IPS-NIHi11 (cell line): ENCODE measurements around the gene PITPNM3.
A peak's percentile ranks its signal among the peaks of the same experiment; 100 is the strongest.
"Not testable (repeated sequence)": the region's sequence is repeated elsewhere in the genome, so short reads cannot be mapped to it uniquely, and the experiment has no call there.

Source experiments
- DNase-seq: peaks from one replicate; pipeline ENCODE4 v3.0.0; 2012; ENCODE audit warnings: mixed read lengths, low spot score

PITPNM3 gene

DNA sequence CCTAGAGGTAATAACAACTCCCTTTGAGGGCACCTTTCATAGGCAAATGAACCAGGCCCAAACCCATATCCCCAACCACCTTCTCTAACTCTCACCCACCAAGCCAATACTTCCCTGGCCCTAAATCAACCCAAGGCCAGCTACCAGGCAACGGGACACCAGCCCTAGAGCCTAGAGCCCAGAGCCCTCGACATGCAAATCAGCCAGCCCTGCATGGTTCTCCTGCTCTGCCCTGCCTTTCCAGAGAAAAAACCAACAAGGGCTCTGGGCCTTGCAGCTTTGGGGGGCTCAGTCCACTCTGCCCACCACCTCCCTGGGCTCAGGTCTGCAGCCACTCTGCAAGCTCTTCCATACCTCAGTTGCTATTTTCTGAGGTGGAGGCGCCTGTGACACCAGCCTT is 55.0 kb downstream of the PITPNM3 start:
- no peak for DNase-seq

DNA sequence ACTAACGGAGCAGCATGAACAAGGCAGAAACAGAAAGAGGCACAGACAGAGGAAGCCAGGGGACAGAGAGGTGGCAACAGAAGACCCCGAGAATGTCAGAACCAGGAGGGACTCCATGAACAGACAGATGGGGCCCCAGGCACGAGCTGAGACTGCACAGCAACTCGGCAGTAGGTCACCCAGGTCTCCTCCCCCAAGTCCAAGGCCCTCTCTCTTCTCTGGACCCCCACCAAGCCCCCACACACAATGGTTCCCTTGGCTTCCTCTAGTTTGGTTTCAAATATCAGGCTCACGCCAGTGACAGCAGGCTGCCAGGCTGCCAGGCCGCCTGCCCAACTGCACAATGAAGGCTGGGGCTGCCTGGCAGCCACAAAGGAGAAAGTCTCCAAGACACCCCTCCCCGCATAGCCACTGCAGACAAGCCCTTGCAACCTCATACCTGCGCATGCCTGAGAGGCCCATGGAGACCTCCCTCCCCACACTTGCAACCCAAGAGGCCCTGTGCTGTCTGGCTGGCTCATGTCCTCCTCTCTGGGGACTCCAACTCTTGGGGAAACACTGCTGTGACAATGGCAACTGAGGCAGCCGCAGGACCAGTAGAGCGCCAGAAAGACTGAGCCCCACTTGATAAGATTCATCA is 57.3 kb downstream of the PITPNM3 start:
- no peak for DNase-seq

DNA sequence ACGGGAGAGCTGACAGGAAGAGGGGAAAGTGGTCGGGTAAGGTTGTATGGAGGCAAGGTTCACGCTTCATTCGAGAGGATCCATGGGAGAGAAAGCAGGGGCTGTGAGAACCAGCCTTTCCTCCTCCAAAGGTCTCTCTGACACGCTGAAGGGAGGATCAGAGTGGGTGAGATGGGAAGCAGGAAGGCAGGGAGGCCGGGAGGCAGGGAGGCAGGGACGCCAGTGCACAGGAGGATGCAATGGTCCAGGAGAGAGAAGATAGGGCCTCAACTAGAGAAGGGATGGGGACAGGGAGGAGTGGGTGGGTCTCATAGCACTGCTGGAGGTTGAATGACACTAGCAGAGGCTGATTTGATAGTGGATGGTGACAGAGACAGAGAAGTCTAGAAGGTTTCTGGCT is 58.0 kb downstream of the PITPNM3 start:
- no peak for DNase-seq

DNA sequence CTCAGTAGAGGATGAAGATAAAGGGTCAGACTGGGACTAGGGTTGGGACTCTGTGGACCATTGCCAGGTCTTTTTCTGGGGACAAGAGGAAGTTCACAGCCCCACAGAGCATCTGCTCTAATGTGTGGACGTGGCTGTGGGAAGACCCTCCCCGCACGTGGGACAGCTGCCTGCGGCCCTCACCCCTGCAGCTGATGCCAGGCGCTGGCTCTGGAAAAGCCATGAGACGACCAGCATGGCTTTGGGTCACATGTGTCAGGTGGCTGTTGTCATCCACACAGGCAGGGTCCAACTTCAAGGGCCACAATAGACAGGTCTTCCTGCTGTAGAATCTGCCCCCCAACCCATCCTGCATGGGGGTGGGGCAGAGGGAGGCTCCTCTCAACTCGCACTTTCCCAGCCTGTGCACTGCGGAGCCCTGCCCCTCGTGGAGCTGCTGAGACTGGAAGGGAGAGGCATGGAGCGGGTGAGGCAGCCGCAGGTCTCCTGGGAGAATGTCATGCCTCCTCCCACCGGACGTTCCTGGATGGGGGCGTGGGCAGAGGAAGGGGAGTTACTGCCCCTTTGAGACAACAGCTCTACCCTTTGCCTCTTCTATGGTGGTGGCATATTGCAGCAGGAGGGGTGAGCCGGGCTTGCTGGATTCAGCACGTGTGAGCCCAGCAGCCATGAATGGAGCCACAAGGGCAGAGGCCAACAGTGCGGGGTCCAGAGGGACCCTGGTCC is 58.7 kb downstream of the PITPNM3 start:
- DNase-seq: no peak

DNA sequence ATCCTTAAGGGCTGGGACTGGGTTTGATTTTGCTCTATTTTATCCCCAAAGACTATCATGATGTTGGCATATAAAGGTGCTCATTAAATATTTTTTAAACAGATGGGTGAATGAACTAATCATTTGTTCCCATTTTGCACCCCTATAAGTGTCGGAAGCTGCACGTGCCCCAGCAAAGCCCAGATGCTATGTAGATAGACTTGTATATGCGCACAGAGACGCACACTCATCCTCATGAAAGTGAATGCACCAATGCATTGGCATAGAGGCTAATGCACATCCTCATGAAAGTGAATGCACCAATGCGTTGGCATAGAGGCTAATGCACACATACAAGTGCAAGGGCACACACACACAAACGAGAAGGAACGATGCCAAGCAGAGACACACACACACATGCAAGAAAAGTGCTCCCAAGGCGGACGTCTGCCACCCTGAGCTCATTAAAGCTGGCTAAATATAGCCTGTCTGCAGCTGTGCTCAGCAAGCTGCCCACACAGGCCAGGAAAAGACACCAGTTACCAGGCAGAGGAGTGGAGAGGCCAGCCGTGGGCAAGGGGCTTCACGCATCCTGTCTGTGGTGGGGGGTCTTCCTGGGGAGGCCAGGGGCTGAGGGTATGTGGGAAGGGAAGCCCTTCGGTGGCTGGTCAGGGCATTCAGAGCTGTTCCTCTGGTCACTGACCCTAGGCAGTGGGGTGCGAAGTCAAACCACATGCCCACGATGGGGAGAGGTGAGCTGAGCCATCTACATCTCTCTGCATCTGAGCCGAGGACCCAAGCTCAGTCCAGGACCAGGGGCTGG is 59.5 kb downstream of the PITPNM3 start:
- DNase-seq: no peak

DNA sequence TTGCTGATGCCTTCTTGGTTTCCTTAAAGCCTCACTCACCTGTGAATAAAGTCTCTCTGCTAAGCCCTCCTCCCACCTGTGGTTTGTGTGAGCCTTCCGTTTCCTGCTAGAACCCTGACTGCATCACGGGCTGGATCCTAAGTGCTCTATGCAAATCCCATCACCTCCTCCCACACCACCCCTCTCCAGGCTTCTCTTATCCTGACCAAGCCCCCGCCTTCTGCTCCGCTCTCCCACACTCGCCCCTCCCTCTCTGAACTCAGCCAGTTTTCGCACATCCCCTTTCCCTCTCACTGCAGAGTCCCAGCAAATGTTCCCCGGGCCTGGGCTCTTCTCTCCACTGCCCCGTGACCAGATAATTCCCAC is 60.3 kb downstream of the PITPNM3 start:
- peak; percentile 82 for DNase-seq

DNA sequence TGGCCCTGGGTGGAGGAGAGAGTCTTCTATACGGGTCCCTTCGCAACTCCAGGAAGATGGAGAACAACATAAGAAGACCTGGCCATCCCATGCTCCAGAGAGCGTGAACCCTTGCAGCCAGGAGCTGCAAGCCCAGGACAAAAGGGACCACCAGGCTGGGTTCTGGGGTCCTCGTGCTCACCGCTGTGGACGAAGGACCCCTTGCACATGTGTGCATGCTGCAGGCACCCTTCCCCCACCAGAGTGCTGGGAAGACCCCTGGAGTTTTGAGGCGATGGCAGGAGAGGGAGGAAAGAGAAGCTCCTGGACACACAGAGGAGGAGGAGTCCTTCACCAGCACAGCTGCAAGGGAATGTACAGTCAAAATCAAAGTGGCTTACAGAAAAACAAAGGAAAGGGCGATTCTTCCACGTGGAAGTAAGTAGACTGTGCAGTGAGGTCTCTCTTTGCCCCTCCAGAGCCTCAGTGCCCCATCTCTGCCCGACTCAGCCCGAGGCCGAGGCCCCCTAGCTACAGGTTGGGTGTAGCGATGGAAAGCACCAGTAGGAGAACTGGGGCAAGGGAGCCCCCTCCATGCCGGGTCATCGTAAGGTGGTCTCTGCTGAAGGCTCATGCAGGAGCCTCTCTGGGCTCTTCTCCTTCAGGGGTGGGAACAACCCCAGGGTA is 60.8 kb downstream of the PITPNM3 start:
- no peak for DNase-seq

DNA sequence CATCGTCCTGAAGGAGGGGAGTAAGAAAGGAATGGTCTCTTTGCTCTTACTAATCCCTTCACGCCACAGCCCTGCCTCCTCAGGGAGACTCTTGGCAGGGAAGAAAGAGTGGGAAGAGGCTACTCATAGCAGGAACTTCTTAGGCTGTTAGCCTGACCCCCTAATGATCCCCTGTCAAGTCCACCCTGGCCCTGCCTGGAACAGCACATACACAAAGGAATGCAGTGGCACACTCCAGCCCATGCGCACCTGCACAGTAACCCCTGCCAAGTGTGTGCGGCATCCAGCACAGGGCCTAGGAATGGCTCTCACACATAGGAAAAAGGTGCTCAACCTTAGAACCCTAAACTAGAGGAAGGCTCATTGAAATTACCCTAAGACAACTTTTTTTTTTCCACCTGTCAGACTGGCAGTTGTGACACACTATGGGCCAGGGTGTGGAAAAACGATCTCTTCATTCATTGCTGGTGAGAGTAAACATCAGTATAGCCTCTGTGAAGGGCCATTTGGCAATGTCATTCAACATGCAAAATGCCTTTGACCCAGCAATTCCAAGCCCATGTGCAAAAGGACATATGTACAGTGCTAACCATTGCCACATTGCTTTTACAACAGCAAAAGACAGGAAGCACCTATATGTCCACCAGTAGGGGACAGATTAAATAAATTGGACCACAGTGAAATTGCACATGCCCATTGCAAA is 62.0 kb downstream of the PITPNM3 start:
- DNase-seq: no peak

DNA sequence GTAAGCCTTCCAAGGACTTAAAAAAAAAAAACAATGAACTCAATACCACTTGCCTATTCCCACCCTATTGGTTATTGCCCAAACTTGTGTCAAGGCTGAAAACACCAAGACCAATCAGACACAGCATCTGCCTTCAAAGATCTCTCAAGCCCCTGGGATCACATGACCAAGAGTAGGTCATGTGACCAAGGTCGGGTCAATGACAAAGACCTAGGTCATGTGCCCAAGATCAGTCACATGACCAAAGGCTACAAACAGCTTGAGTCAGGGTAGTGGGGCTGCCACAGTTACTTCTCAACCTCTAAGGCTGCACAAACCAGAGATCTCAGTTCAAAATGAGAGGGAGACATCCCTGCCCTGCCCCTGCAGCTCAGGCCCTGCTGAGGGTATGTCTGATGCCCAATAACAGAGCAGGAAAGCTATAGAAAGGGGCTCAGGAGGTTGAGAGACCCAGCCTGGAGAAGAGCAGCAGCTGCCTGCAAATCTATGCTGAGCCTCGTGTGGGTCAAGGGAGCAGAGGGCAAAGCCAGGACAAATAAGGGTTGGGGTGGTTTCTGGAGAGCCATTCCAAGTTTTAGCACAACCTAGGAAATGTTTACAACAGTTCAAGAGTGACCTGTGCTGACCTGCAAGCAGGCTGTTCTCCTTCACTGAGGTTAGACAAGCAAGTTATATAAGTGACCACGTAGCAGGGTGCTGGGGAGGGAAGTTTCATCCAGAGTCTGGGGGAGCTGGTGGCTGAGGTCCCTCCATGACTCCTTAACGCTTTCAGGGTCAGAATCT is 63.3 kb downstream of the PITPNM3 start:
- no peak for DNase-seq

DNA sequence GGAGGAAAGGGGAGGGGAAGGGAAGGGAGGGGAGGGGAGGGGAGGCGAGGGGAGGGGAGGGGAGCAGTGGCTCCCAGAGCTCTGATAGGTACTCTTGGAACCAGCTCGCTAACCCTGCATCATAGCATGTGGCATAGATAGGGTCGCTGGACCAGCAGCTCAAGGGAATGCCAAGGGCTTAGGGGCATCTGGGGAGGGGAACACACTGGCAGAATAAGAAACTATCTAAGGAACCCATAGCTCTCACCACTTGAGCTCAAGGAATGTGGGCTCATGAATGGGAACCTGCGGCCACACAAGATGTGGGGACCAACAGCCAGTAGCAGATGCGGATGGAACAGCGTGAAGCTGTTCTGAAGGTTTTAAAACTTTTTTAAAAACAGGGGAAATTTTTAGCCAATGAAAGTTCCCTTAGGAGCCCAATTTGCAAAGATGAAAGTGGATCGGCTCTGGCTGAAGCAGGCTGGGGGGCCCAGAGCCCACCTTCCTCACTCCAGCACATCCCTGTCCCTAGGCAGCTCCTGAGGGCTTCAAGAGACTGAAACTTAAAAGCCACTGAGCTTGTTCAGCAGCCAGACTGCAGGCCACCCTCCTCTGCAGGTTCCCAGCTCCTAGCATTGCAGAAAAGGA is 65.2 kb downstream of the PITPNM3 start:
- DNase-seq: no peak

DNA sequence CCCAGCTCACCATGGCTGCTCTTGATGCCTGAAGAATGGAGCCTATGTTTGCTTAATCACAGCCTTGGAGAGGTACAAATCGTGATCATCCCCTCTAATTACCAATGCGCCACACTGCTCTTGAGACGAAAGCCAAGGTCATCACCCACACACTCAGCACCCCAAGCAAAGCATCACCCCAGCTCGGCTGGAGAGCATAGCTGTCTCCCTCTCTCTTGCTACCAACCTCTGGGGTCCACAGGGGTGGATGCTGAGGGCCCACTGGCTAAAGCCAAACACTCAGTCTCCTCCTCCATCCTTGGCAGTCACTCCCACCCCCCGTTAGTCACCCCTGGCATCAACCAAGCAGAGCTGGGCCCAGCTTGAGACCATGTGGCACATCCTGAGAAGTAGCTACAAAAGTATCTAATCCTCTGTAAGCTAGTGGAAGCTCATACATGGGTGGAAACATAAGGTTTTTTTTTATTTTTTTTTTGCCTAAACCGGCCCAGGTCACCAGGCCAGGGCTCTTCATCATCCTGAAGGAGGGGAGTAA is 67.3 kb downstream of the PITPNM3 start:
- DNase-seq: no peak

DNA sequence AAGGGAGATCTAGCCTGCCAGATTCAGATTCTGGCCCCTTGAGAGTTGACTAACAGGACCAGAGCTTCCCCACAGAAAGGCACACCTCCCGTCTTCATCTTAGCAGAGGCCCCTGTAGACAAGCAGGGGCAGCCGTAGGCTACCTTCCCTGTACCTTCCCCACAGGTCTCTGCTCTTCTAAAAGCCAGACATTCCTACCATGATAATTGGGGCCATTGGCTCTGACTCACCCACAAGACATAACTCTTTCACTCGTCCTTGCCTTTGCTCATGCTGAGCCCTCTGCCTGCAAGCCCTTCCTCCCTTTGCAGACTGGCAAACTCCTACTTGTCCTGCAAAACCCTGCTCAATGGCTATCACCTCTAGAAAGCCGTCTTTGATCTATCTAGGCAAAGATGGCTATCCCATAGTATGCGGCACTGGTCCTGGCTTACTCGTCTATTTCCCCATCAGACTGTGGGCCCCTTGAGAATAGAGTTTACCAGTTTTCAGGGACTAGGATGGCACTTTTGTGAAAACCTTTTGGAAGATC is 68.3 kb downstream of the PITPNM3 start:
- DNase-seq: no peak

DNA sequence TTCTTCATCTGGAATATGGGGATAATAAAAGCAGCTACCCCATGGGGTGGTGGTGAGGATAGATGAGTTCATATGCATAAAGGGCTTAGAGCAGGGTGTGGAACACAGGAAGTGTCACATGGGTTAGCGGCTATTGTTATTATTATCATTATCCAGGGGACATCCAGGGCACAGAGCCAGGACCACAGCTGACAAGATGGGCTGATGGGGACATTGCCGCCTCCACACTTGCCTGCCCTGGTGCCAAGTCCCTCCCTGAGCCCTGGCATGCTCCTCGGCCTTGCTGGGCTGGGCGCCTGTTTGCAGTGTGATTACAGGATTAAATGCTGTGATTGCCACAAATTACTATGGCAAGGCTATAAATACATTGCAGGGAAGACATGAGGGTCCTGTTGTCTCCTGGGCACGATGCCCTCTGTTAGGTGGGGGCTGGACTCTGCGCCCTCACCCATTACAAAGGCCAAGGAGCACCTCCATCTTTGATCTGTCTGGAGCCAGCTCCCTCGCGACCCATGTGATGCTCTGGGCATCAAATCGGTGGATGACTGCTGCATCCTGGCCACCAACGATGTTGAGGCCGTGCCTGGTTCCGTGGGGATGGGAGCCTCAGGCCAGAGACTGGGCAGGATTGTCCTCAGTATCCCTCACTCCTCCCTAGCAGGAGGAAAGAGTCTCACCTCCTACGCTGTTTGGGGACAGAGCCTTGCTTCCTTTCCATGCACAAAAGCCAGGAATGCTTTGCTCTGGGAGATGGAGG is 68.9 kb downstream of the PITPNM3 start:
- DNase-seq: no peak

DNA sequence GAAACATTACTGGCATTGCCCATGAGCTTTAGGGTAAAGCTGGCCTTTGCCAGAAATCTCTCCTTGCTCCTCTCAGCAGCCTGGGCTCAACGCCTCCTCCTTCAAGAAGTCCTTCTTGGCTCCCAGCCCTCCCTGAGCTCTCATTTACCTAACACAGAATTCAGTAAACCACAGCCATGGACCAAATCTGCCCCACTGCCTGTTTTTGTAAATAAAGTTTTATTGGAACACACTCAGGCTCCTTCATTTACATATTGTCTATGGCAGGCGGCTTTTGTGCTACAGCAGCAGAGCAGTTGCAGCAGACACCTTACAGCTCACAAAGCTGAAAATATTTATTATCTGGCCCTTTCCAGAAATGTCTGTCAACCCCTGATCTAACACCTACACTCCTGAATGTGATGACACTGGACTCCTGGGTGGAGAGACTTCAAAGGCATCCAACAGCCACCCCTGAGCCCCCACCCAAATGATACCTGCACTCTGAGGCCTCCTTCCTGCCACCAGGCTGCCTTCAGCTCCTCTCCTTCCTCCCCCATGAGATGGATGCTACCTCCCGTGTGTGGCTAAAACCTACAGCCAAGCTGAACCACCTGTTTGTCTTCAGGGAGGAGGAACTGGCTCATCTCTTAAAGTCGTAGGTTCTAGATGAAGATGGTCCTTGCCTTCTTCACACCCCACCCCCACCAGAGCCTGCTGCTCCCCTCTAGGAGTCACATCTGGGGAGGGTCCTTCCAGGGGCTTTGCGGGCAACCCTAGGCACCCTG is 70.5 kb downstream of the PITPNM3 start:
- DNase-seq: no peak

DNA sequence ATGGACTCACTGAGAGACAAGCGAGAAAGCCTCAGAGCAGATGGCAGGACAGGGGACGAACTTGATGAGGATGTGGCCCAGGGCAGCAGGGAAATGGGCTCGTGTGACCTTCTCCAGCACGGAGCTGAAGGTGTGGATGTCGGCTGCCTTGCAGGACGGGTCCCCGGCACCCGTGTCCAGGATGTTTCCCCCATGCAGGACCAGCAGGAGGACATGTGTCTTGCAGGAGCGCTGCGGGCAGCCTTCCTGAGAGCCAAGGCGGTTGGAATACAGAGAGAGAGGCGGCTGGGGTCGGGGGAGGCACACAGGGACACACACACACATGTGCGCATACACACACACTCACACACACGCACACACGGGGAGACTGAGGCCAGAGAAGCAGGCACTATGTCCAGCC is 72.8 kb downstream of the PITPNM3 start:
- no peak for DNase-seq

DNA sequence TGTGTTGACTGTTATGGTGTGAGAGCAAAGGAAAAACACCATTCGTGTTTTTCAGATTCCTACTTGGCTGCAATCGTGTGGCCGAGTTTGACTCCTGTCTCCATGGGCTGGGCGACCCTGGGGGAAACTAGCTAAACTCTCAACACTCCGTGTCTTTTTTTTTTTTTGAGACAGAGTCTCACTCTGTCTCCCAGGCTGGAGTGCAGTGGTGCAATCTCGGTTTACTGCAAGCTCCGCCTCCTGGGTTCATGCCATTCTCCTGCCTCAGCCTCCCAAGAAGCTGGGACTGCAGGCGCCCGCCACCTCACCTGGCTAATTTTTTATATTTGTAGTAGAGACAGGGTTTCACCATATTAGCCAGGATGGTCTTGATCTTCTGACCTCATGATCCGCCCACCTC is 73.6 kb downstream of the PITPNM3 start:
- DNase-seq: not testable (repeated sequence)

DNA sequence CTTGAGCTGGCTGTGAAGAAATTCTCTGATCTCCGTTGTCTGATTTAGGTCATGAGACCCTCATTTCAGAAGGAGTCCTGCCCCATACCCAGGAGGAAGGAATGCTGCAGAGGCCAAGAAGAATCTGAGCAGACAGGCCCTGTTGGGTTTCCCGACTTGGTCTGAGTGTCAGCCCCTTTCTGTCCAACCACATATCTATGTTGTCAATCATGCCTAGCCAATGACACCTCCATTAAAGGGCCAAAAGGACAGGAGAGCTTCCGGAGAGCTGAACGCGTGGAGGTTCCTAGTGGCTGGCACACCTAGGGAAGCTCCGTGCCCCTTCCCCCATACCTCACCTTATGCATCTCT is 74.3 kb downstream of the PITPNM3 start:
- DNase-seq: no peak

DNA sequence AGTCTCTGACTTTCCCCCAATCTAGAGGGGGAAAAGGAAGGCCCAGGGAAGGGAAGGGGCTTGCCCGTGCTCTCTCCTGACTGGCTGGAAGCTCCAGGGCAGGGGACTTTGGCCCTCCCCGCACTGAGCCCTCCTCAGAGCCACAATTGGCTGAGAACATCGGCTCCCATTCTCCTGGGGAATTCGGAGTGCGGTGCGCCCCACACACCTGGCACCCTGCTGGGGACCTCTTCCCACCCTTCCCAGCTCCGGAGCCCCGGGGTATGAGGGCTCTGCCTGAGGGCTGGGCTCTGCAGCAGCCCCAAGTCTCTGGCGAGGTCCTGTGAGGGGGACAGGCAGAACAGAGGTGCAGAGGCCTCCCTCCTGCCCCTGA is 76.1 kb downstream of the PITPNM3 start:
- peak; percentile 53 for DNase-seq
